Fibroblast of peridontal ligament (primary cell): ENCODE results near the gene RCVRN.

Source experiments
- DNase-seq: peaks from one replicate; pipeline ENCODE4 v3.0.0-alpha.2; 2010; ENCODE audit errors: extremely low read depth

The RCVRN gene

DNA sequence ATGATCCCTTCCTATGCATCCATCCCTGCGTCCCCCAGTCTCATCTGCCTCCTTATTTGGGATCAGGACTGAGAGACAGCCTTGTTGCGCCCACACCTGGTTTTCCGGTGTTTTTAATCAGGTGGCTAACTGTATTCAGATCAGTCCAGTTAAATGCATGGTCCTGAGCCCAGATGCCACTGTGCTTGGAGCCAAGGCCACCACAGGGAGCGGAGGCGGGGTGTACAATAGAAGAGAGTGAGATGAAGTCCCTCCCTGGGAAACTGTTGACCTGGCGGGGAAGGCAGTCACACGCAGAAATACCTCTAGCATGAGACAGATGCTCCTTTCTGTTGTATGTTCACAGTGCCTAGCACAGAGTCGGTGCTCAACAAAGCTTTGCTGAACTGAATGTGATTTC is 6.3 kb downstream of the RCVRN start:
- no peak for DNase-seq

DNA sequence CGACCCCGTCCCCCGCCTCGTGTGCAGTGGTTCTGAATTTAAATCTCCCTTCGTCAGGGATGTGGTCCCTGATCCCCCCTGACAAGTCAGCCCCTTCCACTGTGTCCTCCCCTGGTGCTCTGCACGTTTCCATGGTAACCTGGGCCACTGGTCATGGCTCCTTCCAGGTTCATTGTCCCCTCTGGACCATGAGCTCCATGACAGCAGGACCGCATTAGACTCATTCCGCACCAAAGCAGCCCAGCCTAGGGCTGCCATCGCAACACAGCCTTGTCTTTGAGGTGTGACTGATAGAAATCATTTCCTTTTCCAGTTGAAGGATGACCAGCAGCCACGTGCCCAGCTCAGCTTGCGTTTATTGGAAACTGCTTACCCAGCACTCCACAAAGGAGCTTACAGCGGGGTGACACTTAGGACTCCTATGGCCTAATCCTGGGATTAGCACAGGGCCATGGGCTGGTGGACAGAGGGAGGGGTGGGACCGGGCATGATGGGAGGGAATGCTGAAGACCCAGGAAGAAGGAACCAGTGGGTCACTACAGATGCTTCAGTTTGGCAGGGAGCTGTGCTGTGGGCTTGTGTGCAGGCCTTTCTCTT is 7.6 kb downstream of the RCVRN start:
- DNase-seq: no peak

DNA sequence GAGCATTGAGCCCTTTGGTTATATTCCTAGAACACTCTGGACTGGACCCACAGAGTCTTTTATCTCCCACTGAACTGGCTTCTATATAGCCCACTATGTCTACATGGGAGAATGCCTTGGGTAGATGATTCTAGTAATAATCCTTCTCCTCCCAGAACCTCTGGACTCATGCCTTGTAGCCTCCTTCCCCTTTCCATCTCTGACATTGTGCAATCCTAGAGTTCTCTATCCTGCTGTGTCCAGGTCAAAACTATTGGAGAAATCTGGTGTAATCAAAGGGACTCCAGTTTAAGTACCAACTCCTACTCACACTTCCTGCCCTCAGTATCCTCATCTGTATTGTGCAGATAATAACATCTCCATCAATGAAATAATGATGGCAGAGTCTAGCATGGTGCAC is 9.1 kb downstream of the RCVRN start:
- DNase-seq: no peak

DNA sequence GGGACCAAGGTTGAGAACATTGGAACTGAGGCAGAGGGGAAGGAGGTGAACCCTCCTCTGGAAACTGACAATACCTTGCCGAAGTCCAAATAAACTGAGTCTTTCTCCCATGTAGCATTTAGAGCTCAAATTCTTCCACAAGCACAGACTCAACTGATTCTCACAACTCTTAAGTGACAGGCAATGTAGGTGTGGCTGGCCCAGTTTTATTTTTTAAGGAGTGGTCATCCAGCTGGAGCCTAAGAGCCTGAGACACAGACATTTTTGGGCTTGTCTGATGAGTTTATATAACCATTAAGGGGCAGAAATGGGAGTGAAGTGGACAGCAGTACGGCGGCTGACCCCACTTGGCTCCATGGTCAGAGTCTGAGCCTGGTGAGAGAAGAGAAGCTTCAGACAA is 10.8 kb downstream of the RCVRN start:
- DNase-seq: no peak

DNA sequence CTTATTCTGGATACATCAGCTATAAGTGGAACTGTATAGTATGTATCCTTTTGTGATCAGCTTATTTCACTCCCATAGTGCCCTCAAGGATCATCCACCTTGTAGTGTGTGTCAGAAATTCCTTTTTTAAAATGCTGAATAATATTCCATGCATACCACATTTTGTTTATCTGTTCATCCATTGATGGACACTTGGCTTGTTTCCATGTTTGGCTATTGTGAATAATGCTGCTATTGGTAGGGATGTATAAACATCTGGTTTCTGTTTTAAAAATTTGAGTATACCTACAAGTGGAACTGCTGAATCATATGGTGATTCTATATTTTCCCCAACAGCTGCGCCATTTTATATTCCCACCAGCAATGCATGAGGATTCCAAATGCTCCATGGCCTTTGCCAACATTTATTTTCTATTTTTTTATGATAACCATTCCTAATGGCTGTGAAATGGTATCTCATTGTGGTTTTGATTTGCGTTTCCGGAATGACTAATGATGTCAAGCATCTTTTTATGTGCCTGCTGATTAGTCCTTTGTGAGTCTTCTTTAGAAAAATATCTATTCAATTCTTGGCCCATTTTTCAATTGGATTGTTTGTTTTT is 11.6 kb downstream of the RCVRN start:
- no peak for DNase-seq

DNA sequence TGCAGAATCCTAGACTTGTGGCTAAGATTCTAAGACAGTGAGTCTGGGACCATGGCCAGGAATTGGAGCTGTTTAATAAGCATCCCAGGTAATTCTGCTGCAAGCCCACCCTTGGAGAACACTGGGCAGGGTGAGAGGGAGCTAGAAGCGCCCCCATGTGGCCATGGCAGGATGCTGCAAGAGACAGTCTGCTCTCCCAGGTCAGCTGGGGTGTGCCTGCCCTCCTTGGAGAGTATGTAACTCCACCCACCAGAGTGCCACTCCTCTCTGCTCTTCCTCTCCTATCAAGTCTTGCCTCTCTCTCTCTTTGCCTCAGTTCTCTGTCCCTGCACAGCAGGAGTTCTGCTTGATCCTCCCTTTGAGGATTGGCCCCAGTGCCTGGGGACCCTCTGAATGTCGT is 14.9 kb downstream of the RCVRN start:
- no peak for DNase-seq

DNA sequence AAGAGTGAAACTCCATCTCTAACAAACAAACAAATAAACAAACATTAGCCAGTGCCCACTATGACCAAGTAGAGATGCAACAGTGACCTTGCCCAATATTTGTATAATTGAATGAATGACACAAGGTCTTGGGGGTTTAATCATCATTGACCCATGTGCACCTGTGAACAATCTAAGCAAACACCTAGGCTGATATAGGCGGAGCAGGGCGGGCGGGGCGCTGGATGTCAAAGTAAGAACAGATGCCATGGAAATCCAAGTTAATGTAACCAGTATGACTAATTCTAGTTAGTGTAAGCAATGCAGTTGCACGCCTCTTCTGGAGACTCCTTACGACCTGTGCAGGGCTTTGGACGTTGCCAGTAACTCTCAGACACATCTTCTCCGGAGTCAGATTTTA is 17.6 kb downstream of the RCVRN start:
- DNase-seq: no peak

DNA sequence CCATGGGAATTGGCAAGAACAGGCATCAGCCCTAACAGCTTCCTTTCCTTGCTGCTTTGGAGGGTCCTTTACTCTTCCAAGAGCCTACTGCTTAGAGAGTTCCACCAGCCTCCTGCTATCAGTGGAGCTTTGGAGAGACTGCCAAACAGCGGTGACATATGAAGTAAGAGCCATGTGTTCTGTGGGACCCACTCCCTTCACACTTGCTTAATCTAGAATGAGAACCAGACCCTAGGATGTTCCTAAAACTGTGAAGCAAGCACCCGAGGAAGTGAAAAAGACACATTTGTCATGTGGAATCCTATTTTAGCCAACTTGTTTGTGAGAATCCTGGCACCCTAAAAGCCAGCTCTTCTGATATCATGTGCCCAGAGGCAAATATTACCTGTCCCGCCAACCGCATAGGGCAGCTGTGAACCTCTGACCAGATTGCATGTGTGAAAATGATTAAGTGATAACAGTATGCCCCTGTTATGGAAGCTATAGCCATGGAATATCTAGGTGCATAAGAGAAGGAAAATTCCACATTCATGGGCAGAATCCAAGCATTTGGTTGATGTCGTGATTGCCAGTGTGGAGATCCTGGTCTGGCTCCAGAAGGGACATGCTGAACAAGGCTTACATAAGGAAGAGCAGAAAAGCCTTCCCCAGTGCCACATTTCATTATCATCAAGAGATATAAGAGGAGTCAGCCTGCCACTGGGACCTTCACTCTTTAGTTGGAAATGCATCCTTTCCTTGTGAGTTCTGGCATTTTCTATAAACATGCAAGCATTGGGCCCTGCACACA is 18.7 kb downstream of the RCVRN start:
- DNase-seq: no peak

DNA sequence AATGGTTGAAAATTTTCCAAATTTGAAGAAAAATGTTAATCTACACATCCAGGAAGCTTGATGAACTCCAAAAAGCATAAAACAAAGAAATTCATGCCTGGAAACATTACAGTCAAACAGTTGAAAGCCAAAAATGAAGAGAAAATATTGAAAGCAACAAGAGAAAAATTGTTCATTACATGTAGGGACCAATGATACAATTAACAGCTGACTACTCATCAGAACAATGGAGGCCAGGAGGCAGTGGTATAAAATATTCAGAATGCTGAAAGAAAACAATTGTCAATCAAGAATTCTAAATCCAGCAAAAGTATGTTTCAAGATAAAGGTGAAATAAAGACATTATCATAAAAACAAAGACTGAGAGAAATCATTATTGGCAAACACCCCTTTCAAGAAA is 21.6 kb downstream of the RCVRN start:
- no peak for DNase-seq

DNA sequence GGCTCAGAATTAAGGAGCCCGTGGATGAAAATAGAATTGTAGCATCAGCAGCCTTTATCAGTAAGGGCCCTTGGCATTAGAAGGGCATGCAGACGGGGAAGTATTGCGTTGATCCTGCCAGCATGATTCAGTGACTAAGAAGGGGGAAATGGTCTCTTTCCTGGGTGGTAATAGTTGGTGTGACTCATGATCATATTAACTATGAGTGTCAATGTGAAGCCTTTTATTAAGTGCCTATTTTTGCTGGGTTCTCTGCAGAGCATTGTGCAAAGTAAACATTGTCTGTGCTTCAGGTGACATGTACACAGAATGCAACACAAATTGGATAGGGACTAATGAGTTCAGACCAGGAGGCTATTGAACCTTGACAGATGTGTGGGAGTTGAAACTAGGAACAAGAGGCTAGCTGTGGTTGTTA is 24.5 kb downstream of the RCVRN start:
- no peak for DNase-seq

DNA sequence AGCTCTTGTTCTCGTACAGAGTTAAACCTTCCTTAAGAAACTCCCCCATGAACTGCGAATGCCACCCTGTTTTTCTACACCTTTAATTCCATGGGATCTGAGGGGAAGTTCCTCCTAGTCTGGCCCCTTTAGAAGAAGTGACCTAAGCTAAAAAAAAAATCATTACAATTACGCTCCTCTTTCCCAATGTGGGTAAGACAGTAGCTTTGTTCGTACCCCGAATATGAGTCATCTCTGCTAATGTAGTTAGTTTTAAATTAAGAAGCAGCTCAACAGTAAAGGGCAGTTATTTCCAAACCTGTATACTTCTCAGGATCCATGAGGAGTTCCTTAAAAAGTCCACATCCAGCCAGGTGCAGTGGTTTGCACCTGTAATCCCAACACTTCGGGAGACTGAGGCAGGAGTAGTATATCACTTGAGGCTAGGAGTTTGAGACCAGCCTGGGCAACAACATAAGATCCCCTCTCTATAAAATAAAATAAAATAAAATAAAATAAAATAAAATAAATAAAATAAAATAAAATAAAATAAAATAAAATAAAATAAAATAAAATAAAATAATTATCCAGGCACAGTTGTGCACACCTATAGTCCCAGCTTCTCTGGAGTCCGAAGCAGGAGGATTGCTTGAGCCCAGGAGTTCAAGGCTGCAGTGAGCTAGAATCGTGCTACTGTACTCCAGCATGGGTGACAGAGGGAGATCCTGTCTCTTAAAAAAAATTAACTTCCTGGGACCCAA is 26.1 kb downstream of the RCVRN start:
- no peak for DNase-seq

DNA sequence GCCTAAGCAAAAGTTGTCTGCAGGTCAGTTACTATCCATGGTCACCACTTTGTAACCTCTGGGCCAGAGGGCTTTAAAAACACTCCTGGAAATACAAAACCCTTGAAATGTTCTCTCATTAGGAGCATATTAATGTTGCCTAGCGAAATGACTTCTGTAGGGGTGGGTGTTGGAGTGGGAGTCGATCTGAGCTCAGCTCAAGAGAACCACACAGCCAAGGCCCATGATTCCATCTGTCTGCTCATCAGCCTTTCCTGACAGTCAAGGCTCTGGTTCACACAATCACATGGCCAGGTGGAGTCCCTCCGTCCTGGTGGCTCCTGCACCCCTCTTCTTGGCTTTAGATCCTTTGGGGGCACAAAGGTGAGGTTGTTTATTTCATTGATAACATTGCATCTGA is 26.7 kb downstream of the RCVRN start:
- no peak for DNase-seq

DNA sequence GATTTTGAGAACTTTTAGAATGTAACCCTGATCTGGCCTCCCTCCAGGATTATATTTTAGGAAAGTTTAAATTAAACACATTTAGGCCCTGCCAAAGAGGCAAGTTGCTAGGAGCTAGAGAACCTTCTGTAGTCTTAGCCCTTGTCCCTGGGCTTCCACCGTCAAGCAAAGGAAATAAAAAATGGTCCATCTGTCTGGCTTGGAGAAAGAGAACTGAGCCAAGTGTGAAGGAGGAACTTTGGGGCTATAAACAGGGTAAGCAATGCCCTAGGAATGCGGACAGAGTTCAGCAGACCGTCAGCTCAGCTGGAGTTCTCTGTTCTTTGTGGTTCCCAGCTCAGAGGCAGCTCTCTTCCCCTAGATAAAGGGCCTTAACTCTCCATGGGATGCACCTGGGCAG is 29.6 kb downstream of the RCVRN start:
- no peak for DNase-seq

DNA sequence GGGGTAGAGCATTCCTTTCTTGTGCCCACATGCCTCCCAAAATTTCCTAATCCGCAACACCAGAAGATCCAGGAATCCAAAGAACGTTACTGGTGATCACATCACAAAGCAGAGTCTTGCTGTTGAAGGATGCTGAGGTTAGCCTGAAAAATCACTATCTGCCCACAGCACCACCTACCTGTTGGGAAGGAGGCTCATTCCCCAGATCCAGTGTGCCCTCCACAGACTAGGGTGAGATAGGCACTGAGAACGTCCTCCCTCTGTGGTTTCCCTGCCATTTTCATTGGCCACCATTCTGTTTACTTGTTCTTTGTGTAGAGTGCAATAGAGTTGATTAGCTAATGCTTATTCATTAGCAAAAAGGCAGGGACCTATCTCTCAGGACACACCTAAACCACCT is 30.3 kb downstream of the RCVRN start:
- no peak for DNase-seq

DNA sequence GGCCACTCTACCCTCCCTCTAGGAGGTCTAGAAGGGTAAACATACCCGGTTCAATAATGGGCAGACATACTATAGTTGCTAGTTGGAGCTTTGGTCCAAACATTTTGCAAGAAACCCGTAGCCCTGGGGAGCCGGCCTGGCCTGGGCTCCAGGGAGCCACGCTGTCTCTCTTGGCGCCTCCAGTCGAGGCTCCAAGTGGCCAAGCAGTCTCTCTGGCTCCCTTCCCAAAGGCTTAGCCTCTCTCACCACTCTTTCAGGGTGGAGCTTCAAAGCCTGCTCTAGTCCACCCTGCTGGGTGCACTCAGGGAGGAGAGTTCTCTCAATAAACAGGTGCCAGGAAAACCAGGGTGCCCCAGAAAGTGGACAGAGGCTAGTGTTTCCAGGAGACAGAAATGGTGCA is 32.2 kb downstream of the RCVRN start:
- no peak for DNase-seq

DNA sequence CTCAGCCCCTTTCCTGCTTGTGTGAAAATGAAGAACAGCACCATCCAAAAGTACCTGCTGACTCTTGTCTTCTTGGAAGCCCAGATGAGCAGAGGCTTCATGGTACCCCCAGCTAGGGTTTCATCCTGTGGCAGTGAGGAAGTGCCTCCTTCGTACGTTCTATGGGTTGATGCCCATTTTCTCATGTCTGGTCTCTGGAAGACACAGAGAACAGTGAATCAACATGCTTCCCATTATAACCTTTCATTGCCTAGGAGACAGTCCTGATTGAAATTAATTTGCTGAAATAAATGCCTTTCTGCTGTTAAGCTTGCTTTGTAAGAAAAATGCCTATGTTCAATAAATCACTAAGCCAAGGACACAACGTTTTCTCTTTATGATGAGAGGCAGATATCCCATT is 36.5 kb downstream of the RCVRN start:
- DNase-seq: no peak

DNA sequence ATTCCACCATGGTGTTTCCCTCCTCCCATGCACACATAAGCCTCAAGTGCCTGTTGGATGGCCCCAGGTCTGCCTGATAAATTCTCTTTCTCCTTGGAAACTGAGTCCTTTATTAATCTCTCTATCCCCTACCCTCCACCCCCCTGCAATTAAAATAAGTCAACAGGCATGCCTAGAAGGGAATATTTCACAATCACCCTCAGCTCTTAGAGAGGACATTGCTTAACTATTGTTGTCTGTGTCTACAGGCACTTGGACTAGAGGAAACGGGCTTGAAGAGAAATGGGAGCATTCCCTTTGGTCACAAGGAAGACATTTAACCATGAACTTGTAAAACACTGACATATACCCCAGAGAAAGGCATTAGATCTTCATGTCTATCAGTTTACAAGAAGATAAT is 39.5 kb downstream of the RCVRN start:
- DNase-seq: no peak

DNA sequence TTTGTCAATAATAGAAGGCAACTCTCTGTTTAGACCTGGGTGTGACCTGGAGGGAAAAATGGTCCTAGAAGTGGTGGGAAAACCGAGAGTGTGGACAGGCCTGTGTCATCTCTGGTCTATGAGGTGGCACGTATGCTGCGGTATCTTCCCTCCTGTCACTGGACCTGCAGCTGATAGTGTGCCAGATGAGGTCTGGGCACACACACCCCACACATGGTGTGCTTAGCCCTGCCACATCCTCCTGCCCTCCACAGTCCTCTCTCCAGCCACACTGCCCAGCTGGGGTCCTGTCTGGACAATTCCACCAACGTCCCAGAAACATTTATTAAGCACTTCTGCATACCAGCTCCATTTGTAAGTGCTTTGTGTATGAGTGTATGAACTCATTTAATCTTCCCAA is 42.1 kb downstream of the RCVRN start:
- no peak for DNase-seq

DNA sequence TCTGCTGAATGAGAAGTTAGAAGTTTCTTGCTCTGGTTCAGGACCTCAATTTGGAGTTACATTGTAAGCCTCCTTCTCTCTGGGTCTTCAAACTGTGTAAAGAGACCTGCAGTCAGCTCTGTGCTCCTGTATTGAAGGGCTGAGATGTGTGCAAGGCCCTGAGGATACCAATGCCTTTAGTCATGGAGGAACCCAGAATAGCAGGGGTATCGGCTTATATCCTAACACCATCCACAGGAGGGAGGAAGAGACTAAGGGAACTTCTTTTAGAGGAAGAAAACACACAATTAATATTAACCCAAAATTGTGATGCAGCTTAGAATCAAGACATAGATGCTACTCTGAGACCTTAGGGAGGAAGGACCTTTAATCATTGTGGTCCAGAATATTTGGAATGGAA is 42.9 kb downstream of the RCVRN start:
- DNase-seq: no peak

DNA sequence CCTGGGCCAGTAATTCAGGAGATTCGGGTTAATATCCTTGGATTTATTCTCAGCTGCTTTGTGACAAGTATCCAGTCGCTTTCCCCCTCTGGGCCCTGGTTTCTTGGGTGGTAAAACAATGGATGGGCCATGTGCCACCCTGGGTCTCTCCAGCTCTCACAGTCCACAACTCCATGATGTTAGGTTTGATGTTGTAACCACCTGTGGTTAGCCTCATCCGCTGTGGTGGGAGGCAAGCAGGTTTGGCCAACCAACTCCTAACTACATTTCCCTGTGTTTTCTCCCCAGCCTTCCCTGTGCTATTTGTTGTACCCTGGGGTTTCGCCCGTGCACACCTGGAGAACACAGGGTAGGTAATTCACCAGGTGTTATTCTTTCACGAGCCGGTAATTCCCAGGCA is 44.2 kb downstream of the RCVRN start:
- DNase-seq: no peak

DNA sequence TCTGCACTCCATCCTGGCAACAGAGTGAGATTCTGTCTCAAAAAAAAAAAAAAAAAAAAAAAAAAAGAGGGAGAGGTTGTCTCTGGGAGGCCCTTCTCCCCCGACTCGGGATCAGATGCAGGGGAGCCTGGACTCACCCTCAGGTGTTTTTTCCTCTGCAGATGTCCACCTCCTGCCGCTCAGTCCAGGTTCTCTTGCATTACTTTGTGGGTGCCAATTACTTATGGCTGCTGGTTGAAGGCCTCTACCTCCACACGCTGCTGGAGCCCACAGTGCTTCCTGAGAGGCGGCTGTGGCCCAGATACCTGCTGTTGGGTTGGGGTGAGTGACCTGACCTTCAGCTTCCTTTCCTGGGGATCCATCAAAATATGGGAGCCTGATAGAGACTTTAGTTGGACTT is 45.3 kb downstream of the RCVRN start:
- no peak for DNase-seq

DNA sequence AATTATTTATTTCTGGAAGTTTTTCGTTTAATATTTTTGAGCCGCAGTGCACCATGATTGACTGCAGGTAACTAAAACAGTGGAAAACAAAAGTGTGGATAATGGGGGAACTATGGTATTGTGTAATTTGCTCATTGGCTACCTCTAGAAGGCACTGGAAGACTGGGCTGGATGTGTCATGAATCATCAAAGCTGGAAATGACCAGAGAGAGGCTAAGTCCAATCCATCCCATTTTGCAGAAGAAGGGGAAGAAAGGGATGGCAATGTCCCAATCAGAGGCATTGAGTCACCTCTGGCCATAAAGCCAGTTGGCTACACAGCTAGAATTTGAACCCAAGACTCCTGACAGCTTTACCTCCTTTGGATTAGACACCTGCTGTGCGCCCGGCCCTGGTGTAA is 50.0 kb downstream of the RCVRN start:
- DNase-seq: no peak

DNA sequence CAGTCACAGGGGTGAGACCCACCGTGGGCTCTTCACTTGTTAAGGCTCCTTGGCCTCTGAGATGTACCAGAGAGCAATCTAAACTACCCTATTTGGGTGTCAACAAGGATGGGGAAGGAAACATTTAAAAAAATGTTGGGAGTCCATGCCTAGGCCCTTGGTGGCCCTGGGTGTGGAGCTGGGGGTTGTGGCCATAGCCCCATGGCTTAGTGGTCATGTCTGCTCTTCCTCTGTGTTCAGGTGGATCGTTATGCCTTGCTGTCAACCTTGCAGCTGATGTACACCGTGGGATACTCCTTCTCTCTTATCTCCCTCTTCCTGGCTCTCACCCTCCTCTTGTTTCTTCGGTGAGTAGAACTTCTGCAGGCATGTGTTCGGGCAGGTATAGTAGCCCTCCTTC is 50.8 kb downstream of the RCVRN start:
- DNase-seq: no peak
